Adrenal gland (tissue), 12 donors: ENCODE measurements around the gene DOCK1. TPM values are rescaled to one million over a fixed set of nuclear protein-coding genes. Genes with fewer than 3 reads are reported as not detected.

Source experiments
- DNase-seq, 7 donors: peaks; one replicate each; pipeline ENCODE4 v3.0.0-alpha.2; 2019 to 2020
- H3K27ac ChIP-seq, 5 donors: fragments of 200-600 bp; sonication (generic) in 4 of 5; 1 replicate in 3 of 5; 2 replicates in 2 of 5; pipeline versions ENCODE4 v1.5.1 to v1.8.0; 2016 to 2020; ENCODE audit warnings: mild to moderate bottlenecking in 1 of 5
- H3K27me3 ChIP-seq: fragments of 200-600 bp; 2 replicates; pipeline ENCODE4 v1.8.0; 2021
- H3K36me3 ChIP-seq, 2 donors: fragments of 200-600 bp; replicated peaks in 1 of 2; 1 replicate in 1 of 2; 2 replicates in 1 of 2; pipeline versions ENCODE4 v1.5.1 to v1.8.0; 2018 to 2022
- H3K4me1 ChIP-seq, 2 donors: fragments of 200-600 bp; replicated peaks in 1 of 2; 1 replicate in 1 of 2; 2 replicates in 1 of 2; pipeline versions ENCODE4 v1.5.1 to v1.8.0; 2018 to 2021
- H3K4me3 ChIP-seq, 4 donors: fragments of 200-600 bp; sonication (generic) in 3 of 4; one replicate each; pipeline ENCODE4 v1.5.1; 2016 to 2018
- H3K9me3 ChIP-seq, 3 donors: fragments of 200-600 bp; sonication (generic) in 1 of 3; replicated peaks in 1 of 3; 1 replicate in 2 of 3; 2 replicates in 1 of 3; pipeline versions ENCODE4 v1.5.1 to v1.8.0; 2016 to 2021
- CTCF ChIP-seq, 6 experiments: fragments of 450-650 bp in 4 of 6; fragments of 200-600 bp in 2 of 6; sonication (generic) in 1 of 6; IDR thresholded peaks; 1 replicate in 5 of 6; 2 replicates in 1 of 6; pipeline versions ENCODE4 v1.5.1 to v1.8.0; 2016 to 2021; ENCODE audit warnings: antibody characterized with exemption in 6 of 6, mild to moderate bottlenecking in 2 of 6, moderate library complexity in 1 of 6
- POLR2A ChIP-seq, 2 donors: fragments of 450-650 bp; IDR thresholded peaks; one replicate each; pipeline ENCODE4 v1.6.1; 2017; ENCODE audit warnings: antibody characterized with exemption in 2 of 2, mild to moderate bottlenecking in 2 of 2, moderate library complexity in 1 of 2
- WGBS, 4 donors: extraction: QIAGEN DNeasy Blood & Tissue Kit in 2 of 4; methylation state at CpG; one replicate each; pipeline versions ENCODE4 v1.1.5 to v1.1.7; 2013 to 2017; 5-methylcytosine and 5-hydroxymethylcytosine counted together
- intact Hi-C, 2 donors: fragments of 100-400 bp; cut with DNase I; formaldehyde crosslinking; loops; one replicate each; pipeline versions ENCODE4 v1.14.1 to v1.15.0; 2022 to 2023
- polyA plus RNA-seq, 3 donors: library from polyadenylated mRNA; stranded (reverse); fragments of 200-250 nt in 2 of 3; fragments of 350-450 nt in 1 of 3; fragmentation: Illumina TruSeq in 1 of 3; extraction: RNeasy Lipid Tissue Mini Kit (QIAGEN cat#74804) in 1 of 3; gene quantifications; one replicate each; pipeline ENCODE4 v1.2.3, GENCODE V29; 2013 to 2014
- total RNA-seq, 9 donors: library from RNA; depleted of rRNA in 4 of 9; stranded (reverse); fragments of >200 nt in 4 of 9; fragments of 120-200 nt in 1 of 9; fragmentation: NEBNext Ultra II Directional in 1 of 9; extraction: Animal tissue kit (Norgen Biotek cat#: 25700) in 1 of 9; gene quantifications; one replicate each; pipeline versions ENCODE4 v1.1.0 to v1.2.4, GENCODE V29; 2013 to 2023
- donor health status: healthy with polysubstance abuse.
- donor health status: Bipolar disorder and iron deficiency.
- donor health status: DM: yes; HTN: yes; CAD: no.
- donor health status: DM: no; HTN: no; CAD: no.
- donor health status: DM: no; HTN: no; CAD: no.
- donor health status: DM: yes; HTN: yes; CAD: no.

The DOCK1 gene
- total and polyA plus RNA-seq, 12 donors = 8.1 to 30.4 (median 21.6) TPM

- no peaks in the 10 kb centered on the region for H3K4me1 ChIP-seq
- no peak overlapping the region for H3K27ac ChIP-seq
- TF ChIP-seq CTCF (IDR thresholded peaks at IDR 0.05) (no peak), POLR2A (IDR thresholded peaks at IDR 0.05) (no peak)
- H3K9me3 ChIP-seq = no peaks in the 10 kb centered on the region
- intact Hi-C loops = no loop called here
- no peaks in the 10 kb centered on the region for H3K27me3 ChIP-seq
- no peak for DNase-seq
- H3K4me3 ChIP-seq = no peak overlapping the region
- 73 to 83% (median 77%) methylated on average over 5 of the region's 5 CpGs for WGBS, 4 donors
- no peaks in the 10 kb centered on the region for H3K36me3 ChIP-seq
Observed at GRCh38 chr10:127399668-127400067, 494.4 kb downstream of the DOCK1 start.

GRCh38 chr10:127400216-127400615, 495.0 kb downstream of the DOCK1 start:
- Histone ChIP-seq H3K4me3 (no peak overlapping the region), H3K36me3 (no peaks in the 10 kb centered on the region), H3K27ac (no peak overlapping the region), H3K4me1 (no peaks in the 10 kb centered on the region), H3K27me3 (no peaks in the 10 kb centered on the region), H3K9me3 (no peaks in the 10 kb centered on the region)
- 42 to 51% (median 46%) methylated on average over 4 of the region's 4 CpGs for WGBS, 4 donors
- no peak for DNase-seq
- no peak for TF ChIP-seq CTCF (IDR thresholded peaks at IDR 0.05)
- TF ChIP-seq POLR2A (IDR thresholded peaks at IDR 0.05) = no peak
- intact Hi-C loops = no loop called here

GRCh38 chr10:127402596-127403409, 497.6 kb downstream of the DOCK1 start:
- no peaks in the 10 kb centered on the region for H3K4me1 ChIP-seq
- H3K9me3 ChIP-seq = no peaks in the 10 kb centered on the region
- no peak for TF ChIP-seq CTCF (IDR thresholded peaks at IDR 0.05)
- TF ChIP-seq POLR2A (IDR thresholded peaks at IDR 0.05) = no peak
- no peaks in the 10 kb centered on the region for H3K27me3 ChIP-seq
- no peaks in the 10 kb centered on the region for H3K36me3 ChIP-seq
- DNase-seq = no peak
- WGBS, 4 donors = 87 to 88% (median 88%) methylated on average over 16 of the region's 16 CpGs
- intact Hi-C loops = no loop called here
- no peak overlapping the region for H3K4me3 ChIP-seq
- H3K27ac ChIP-seq = no peak overlapping the region

GRCh38 chr10:127405221-127405620, 500.0 kb downstream of the DOCK1 start:
- no peaks in the 10 kb centered on the region for H3K36me3 ChIP-seq

More at GRCh38 chr10:127405221-127405620, 500.0 kb downstream of the DOCK1 start:
- no peaks in the 10 kb centered on the region for H3K9me3 ChIP-seq
- DNase-seq = no peak
- H3K4me1 ChIP-seq = no peaks in the 10 kb centered on the region
- no peak overlapping the region for H3K4me3 ChIP-seq
- no peak overlapping the region for H3K27ac ChIP-seq
- H3K27me3 ChIP-seq = no peaks in the 10 kb centered on the region
- intact Hi-C loops = no loop called here
- TF ChIP-seq CTCF (IDR thresholded peaks at IDR 0.05) (no peak), POLR2A (IDR thresholded peaks at IDR 0.05) (no peak)
- 72 to 91% (median 87%) methylated on average over 4 of the region's 4 CpGs for WGBS, 4 donors
